Measurements from ENCODE around the gene KRTAP5-11.
"Not testable (repeated sequence)": the region's sequence is repeated elsewhere in the genome, so short reads cannot be mapped to it uniquely, and the experiment has no call there.

KRTAP5-11 gene

DNA sequence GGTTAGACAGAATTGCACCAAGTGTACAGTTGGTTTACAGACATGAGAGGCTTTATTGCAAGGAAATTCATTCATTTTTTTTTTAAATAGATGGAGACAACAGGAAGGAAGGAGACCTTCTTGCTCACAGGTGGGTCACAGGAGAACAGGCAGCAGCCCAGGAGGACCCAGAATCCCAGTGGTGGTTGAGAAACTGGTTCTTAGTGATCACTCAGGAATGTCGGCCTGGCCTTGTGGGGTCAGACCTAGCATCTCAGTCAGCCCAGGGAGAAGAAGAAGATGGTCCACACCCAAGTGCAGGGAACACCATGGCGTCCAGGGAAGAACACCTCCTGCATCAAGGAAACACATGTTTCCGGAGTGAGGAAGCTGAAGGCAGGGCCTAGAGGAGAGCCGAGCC, 849 bp downstream of the KRTAP5-11 start:
- no peaks in the 10 kb centered on the region for H3K9me3 ChIP-seq (ENCODE audit: control insufficient read depth in 1 of 2, low read length in 2 of 2)
- no peak overlapping the region for H3K27ac ChIP-seq (ENCODE audit: low read depth, low read length)
- no peaks in the 10 kb centered on the region for H3K27me3 ChIP-seq (ENCODE audit: control insufficient read depth in 1 of 2, insufficient read depth in 2 of 2, low read length in 2 of 2)

DNA sequence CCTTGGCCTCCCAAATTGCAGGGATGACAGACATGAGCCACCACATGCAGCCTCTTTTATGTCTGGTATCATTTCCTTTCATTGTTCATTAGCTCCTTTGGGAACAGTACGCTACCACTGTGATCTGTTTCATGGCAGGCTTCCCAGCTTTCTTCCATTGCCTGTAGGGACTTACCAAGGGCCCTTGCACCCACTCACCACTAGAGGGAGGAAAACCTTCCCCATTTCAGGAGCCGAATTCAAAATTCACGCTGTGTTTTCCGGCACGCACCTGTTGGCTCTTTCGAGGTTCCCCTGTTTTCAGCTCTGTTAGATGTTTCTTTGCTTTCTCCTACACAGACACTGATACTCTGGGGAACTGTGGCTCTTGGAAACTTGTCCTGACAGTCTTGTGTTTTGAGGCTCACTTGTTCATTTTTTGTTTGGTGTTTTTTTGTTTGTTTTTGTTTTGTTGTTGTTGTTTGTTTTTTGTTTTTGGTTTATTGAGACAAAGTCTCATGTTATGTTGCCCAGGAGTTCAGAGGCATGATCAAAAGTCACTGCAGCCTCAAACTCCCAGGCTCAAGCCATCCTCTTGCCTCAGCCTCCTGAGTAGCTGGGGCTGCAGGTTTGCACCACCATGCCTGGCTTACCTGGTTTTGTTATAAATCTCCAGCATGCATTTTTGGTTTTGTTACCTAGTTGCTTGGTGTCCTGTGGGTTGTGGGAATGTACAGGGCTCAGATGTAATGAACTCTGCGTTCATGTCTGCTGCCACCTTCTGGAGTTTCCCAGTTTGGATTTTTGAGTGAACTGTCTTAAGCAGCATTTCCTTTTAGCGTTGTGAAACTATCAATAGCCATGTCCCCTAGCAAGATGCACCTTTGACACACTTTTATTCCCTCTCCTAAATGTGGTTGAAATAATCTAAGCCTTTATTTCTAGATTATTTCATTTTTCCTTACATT, 2.3 kb downstream of the KRTAP5-11 start:
- H3K27ac ChIP-seq (ENCODE audit: low read depth, low read length), result no peak overlapping the region
- H3K4me1 ChIP-seq (ENCODE audit: control insufficient read depth in 1 of 2, insufficient read depth in 2 of 2, low read length in 2 of 2), result peaks cover 0 to 5% of the 10 kb centered on the region in 2 donors
- H3K27me3 ChIP-seq (ENCODE audit: control insufficient read depth in 1 of 2, insufficient read depth in 2 of 2, low read length in 2 of 2), result no peaks in the 10 kb centered on the region
- H3K9ac ChIP-seq (ENCODE audit: low read depth in 1 of 2, low read length in 2 of 2), result no peak overlapping the region
- no peaks in the 10 kb centered on the region for H3K36me3 ChIP-seq (ENCODE audit: control insufficient read depth in 1 of 2, insufficient read depth in 2 of 2, low read length in 2 of 2)
- H3K4me3 ChIP-seq (ENCODE audit: low read depth in 1 of 2, low read length in 2 of 2), result no peak overlapping the region
- H3K9me3 ChIP-seq (ENCODE audit: control insufficient read depth in 1 of 2, low read length in 2 of 2), result no peaks in the 10 kb centered on the region

More for the DNA sequence above, 849 bp downstream of the KRTAP5-11 start:
- peaks cover 0 to 5% of the 10 kb centered on the region in 2 donors for H3K4me1 ChIP-seq (ENCODE audit: control insufficient read depth in 1 of 2, insufficient read depth in 2 of 2, low read length in 2 of 2)
- H3K4me3 ChIP-seq (ENCODE audit: low read depth in 1 of 2, low read length in 2 of 2), result no peak overlapping the region
- no peak overlapping the region for H3K9ac ChIP-seq (ENCODE audit: low read depth in 1 of 2, low read length in 2 of 2)
- no peaks in the 10 kb centered on the region for H3K36me3 ChIP-seq (ENCODE audit: control insufficient read depth in 1 of 2, insufficient read depth in 2 of 2, low read length in 2 of 2)

DNA sequence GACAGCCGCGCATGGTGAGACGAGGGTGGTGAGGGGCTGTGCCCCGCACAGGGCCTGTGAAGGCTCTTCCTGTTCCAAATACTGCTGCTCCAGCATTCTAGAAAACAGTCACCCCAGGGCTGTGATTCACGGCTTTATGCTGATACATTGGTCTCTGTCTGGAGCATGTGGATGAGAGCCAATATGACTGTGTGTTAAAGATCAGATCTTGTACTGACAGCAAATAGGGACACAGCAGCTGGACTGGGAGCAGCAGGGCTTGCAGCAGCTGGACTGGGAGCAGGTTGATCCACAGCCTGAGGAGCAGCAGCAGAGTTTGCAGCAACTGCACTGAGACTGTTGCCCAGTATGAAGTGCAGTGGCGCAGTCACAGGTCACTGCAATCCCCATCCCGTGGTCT, 3.2 kb downstream of the KRTAP5-11 start:
- not testable (repeated sequence) for H3K4me3 ChIP-seq (ENCODE audit: low read depth in 1 of 2, low read length in 2 of 2); H3K4me1 ChIP-seq (ENCODE audit: control insufficient read depth in 1 of 2, insufficient read depth in 2 of 2, low read length in 2 of 2); H3K9me3 ChIP-seq (ENCODE audit: control insufficient read depth in 1 of 2, low read length in 2 of 2); H3K36me3 ChIP-seq (ENCODE audit: control insufficient read depth in 1 of 2, insufficient read depth in 2 of 2, low read length in 2 of 2); H3K9ac ChIP-seq (ENCODE audit: low read depth in 1 of 2, low read length in 2 of 2); H3K27me3 ChIP-seq (ENCODE audit: control insufficient read depth in 1 of 2, insufficient read depth in 2 of 2, low read length in 2 of 2); H3K27ac ChIP-seq (ENCODE audit: low read depth, low read length)

DNA sequence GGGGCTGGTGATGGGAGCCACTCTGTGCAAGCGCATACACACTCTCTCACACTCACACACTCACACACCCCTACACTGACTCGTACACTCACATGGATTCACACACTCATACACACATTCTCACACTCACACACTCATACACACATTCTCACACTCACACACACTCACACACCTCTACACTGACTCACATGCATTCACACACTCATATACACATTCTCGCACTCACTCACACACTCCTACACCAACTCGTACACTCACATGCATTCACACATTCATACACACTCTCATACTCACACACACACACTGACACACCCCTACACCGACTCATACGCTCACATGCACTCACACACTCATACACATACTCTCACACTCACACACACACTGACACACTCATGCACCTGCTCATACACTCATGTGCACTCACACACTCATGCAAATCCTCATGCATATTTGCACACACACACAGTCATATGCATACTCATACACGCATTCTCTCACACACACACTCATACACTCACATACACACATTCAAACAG, 5.1 kb downstream of the KRTAP5-11 start:
- Histone ChIP-seq H3K9ac (ENCODE audit: low read depth in 1 of 2, low read length in 2 of 2) (no peak overlapping the region), H3K36me3 (ENCODE audit: control insufficient read depth in 1 of 2, insufficient read depth in 2 of 2, low read length in 2 of 2) (no peaks in the 10 kb centered on the region), H3K9me3 (ENCODE audit: control insufficient read depth in 1 of 2, low read length in 2 of 2) (no peaks in the 10 kb centered on the region), H3K27ac (ENCODE audit: low read depth, low read length) (no peak overlapping the region), H3K4me1 (ENCODE audit: control insufficient read depth in 1 of 2, insufficient read depth in 2 of 2, low read length in 2 of 2) (peaks cover 0 to 5% of the 10 kb centered on the region in 2 donors), H3K27me3 (ENCODE audit: control insufficient read depth in 1 of 2, insufficient read depth in 2 of 2, low read length in 2 of 2) (no peaks in the 10 kb centered on the region), H3K4me3 (ENCODE audit: low read depth in 1 of 2, low read length in 2 of 2) (no peak overlapping the region)

DNA sequence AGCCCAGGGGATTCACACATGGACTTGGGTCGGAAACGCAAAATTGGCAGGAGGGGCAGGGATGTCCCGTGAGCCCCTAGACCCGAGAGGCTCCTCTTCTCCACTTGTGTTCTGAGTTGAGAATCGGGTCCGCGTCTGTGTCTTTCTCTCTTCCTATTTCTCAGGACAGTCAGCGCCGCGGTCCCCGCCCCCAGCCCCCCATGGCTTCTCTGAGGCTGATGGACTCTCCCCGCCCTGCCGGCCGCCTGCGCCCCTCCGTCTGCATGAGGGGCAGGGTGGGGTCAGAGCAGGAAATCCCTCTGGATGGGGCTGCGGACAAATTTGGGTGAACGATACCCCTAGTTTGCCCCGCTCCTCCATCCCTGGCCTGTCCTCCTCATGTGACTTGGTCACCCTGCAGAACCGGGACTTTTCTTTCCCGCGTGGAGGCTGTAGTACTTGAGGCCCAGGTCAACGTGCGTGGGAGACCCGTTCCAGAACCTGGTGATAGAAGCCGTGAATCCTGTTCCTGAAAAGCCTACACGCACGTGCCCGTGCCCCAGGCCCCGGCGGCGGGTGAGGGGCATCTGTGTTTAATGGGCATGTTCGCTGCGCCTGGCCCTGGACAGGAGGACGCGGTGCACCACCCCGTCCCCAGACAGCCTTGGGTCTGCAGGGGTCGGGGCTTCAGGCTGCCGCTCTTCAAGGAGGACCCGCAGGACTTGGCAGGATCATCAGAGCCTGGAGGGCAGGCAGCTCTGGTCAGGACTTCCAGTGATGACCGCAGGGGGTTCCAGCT, 5.8 kb downstream of the KRTAP5-11 start:
- H3K4me3 ChIP-seq (ENCODE audit: low read depth in 1 of 2, low read length in 2 of 2); H3K9me3 ChIP-seq (ENCODE audit: control insufficient read depth in 1 of 2, low read length in 2 of 2); H3K27ac ChIP-seq (ENCODE audit: low read depth, low read length); H3K4me1 ChIP-seq (ENCODE audit: control insufficient read depth in 1 of 2, insufficient read depth in 2 of 2, low read length in 2 of 2); H3K36me3 ChIP-seq (ENCODE audit: control insufficient read depth in 1 of 2, insufficient read depth in 2 of 2, low read length in 2 of 2); H3K9ac ChIP-seq (ENCODE audit: low read depth in 1 of 2, low read length in 2 of 2); H3K27me3 ChIP-seq (ENCODE audit: control insufficient read depth in 1 of 2, insufficient read depth in 2 of 2, low read length in 2 of 2): not testable (repeated sequence)

DNA sequence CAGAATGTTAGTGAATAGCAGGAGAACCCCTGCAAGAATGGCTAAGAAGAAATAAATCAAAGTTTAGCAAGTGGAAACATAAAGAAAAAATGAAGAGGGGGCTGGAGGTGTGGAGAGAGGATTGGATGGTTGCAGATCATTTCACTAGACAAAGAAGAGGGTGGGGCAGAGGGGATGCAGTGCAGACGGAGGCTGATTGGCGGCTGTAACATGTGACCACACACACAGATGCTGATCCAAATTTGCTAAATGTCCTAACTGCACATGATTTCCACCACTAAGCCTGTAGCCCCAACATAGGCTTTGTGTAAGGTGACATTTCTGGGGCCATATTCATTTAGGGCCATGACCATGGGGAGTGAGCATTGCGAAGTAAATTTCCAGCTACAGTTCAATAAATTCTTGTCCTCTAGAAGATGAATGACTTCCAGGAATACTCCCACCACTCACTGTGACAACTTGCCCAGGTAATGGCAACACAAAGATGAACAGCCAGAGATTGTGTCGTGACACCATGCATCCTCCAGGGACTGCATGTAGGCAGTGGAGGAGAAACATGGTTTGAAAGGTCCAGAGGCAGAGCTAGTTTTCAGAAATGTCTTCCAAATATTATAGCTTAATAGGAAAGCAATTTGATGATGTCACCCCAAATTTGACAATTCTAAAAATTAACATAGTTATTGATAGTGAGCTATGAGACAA, 6.8 kb downstream of the KRTAP5-11 start:
- Histone ChIP-seq H3K4me1 (ENCODE audit: control insufficient read depth in 1 of 2, insufficient read depth in 2 of 2, low read length in 2 of 2) (peaks cover 0 to 5% of the 10 kb centered on the region in 2 donors), H3K4me3 (ENCODE audit: low read depth in 1 of 2, low read length in 2 of 2) (no peak overlapping the region), H3K9me3 (ENCODE audit: control insufficient read depth in 1 of 2, low read length in 2 of 2) (no peaks in the 10 kb centered on the region), H3K27me3 (ENCODE audit: control insufficient read depth in 1 of 2, insufficient read depth in 2 of 2, low read length in 2 of 2) (no peaks in the 10 kb centered on the region), H3K27ac (ENCODE audit: low read depth, low read length) (no peak overlapping the region), H3K9ac (ENCODE audit: low read depth in 1 of 2, low read length in 2 of 2) (no peak overlapping the region), H3K36me3 (ENCODE audit: control insufficient read depth in 1 of 2, insufficient read depth in 2 of 2, low read length in 2 of 2) (no peaks in the 10 kb centered on the region)

DNA sequence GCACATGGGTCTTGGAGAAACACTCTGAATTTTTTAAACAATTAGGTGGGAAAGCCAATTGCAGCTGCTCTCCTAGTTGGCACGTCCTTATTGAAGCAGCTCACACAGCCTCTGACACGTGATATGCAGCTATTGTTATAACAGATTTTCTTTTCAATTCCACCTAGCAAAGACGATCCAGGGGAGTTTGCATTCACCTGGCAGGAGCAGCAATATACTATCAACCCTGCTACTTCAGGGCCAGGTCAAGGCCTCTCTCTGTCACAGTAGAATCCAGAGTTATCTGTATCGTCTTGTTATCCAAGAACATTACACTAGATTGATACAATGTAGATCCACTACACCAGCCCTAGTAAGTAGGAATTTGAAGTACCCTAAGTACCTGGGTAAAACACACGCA, 8.3 kb downstream of the KRTAP5-11 start:
- Histone ChIP-seq H3K4me3 (ENCODE audit: low read depth in 1 of 2, low read length in 2 of 2) (no peak overlapping the region), H3K27me3 (ENCODE audit: control insufficient read depth in 1 of 2, insufficient read depth in 2 of 2, low read length in 2 of 2) (peaks cover 0 to 3% of the 10 kb centered on the region in 2 donors), H3K27ac (ENCODE audit: low read depth, low read length) (no peak overlapping the region), H3K9ac (ENCODE audit: low read depth in 1 of 2, low read length in 2 of 2) (no peak overlapping the region), H3K9me3 (ENCODE audit: control insufficient read depth in 1 of 2, low read length in 2 of 2) (no peaks in the 10 kb centered on the region), H3K4me1 (ENCODE audit: control insufficient read depth in 1 of 2, insufficient read depth in 2 of 2, low read length in 2 of 2) (no peaks in the 10 kb centered on the region), H3K36me3 (ENCODE audit: control insufficient read depth in 1 of 2, insufficient read depth in 2 of 2, low read length in 2 of 2) (no peaks in the 10 kb centered on the region)

DNA sequence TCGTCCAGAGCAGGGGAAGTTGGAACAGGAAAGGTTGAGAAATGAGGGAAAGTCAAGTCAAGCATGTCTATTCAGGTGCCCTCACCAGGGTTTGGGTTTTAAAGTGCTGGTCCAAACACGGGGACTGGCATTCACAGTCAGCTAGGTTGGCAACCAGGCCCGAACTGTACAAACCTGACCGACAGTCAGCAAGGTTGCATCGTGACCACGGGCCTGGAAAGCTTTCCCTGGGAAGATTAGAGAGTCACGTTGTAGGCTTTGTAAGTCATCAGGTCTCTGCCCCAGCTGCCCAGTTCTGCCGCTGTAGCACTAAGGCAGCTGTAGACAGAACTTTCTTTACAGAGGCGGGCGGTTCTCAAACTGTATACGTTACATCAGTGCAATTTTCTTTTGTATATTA, 9.9 kb downstream of the KRTAP5-11 start:
- Histone ChIP-seq H3K9ac (ENCODE audit: low read depth in 1 of 2, low read length in 2 of 2) (no peak overlapping the region), H3K4me3 (ENCODE audit: low read depth in 1 of 2, low read length in 2 of 2) (no peak overlapping the region), H3K36me3 (ENCODE audit: control insufficient read depth in 1 of 2, insufficient read depth in 2 of 2, low read length in 2 of 2) (no peaks in the 10 kb centered on the region), H3K27ac (ENCODE audit: low read depth, low read length) (no peak overlapping the region), H3K4me1 (ENCODE audit: control insufficient read depth in 1 of 2, insufficient read depth in 2 of 2, low read length in 2 of 2) (no peaks in the 10 kb centered on the region), H3K27me3 (ENCODE audit: control insufficient read depth in 1 of 2, insufficient read depth in 2 of 2, low read length in 2 of 2) (peaks cover 0 to 3% of the 10 kb centered on the region in 2 donors), H3K9me3 (ENCODE audit: control insufficient read depth in 1 of 2, low read length in 2 of 2) (no peaks in the 10 kb centered on the region)

DNA sequence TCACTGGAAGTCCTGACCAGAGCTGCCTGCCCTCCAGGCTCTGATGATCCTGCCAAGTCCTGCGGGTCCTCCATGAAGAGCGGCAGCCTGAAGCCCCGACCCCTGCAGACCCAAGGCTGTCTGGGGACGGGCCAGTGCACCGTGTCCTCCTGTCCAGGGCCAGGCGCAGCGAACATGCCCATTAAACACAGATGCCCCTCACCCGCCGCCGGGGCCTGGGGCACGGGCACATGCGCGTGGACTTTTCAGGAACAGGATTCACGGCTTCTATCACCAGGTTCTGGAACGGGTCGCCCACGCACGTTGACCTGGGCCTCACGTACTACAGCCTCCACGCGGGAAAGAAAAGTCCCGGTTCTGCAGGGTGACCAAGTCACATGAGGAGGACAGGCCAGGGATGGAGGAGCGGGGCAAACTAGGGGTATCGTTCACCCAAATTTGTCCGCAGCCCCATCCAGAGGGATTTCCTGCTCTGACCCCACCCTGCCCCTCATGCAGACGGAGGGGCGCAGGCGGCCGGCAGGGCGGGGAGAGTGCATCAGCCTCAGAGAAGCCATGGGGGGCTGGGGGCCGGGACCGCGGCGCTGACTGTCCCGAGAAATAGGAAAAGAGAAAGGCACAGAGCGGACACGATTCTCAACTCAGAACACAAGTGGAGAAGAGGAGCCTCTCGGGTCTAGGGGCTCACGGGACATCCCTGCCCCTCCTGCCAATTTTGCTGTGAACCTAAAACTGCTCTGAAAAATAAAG, 11.4 kb downstream of the KRTAP5-11 start:
- H3K27me3 ChIP-seq (ENCODE audit: control insufficient read depth in 1 of 2, insufficient read depth in 2 of 2, low read length in 2 of 2); H3K4me3 ChIP-seq (ENCODE audit: low read depth in 1 of 2, low read length in 2 of 2); H3K36me3 ChIP-seq (ENCODE audit: control insufficient read depth in 1 of 2, insufficient read depth in 2 of 2, low read length in 2 of 2); H3K4me1 ChIP-seq (ENCODE audit: control insufficient read depth in 1 of 2, insufficient read depth in 2 of 2, low read length in 2 of 2); H3K9me3 ChIP-seq (ENCODE audit: control insufficient read depth in 1 of 2, low read length in 2 of 2); H3K27ac ChIP-seq (ENCODE audit: low read depth, low read length); H3K9ac ChIP-seq (ENCODE audit: low read depth in 1 of 2, low read length in 2 of 2): not testable (repeated sequence)

All from duodenal mucosa (tissue), 2 donors.